Activated CD4-positive, alpha-beta memory T cell treated with anti-CD3 and anti-CD28 coated beads for 36 hours (primary cell): ENCODE data around the gene ERCC3. TPM values are rescaled to one million over a fixed set of nuclear protein-coding genes. Genes with fewer than 3 reads are reported as not detected.
A peak's percentile ranks its signal among the peaks of the same experiment; 100 is the strongest.
"Not testable (repeated sequence)": the region's sequence is repeated elsewhere in the genome, so short reads cannot be mapped to it uniquely, and the experiment has no call there.

Experiments
- CTCF ChIA-PET: fragments of 350-600 bp; sonication (Branson Sonifier 250); formaldehyde crosslinking; loops from one replicate; lab custom pipeline; 2021; ENCODE audit warnings: antibody characterized with exemption, inconsistent platforms; lab: Charles Lee
- POLR2A ChIA-PET: fragments of 350-600 bp; sonication (Branson Sonifier 250); formaldehyde crosslinking; loops from one replicate; lab custom pipeline; 2021; ENCODE audit warnings: antibody characterized with exemption; lab: Charles Lee
- DNase-seq: peaks from one replicate; pipeline ENCODE4 v3.0.0-alpha.2; 2020
- H3K27ac Mint-ChIP-seq: one replicate; pipeline ENCODE4 v1.8.0; 2021; ENCODE audit warnings: mixed read lengths
- H3K27me3 Mint-ChIP-seq: one replicate; pipeline ENCODE4 v1.8.0; 2021; ENCODE audit warnings: mixed read lengths
- H3K36me3 Mint-ChIP-seq: one replicate; pipeline ENCODE4 v1.8.0; 2021; ENCODE audit warnings: mixed read lengths
- H3K4me1 Mint-ChIP-seq: one replicate; pipeline ENCODE4 v1.8.0; 2021; ENCODE audit warnings: low read depth, mixed read lengths
- H3K4me3 Mint-ChIP-seq: one replicate; pipeline ENCODE4 v1.8.0; 2021; ENCODE audit warnings: mild to moderate bottlenecking, mixed read lengths
- H3K9me3 Mint-ChIP-seq: one replicate; pipeline ENCODE4 v1.8.0; 2021; ENCODE audit warnings: mixed read lengths
- intact Hi-C: fragments of 100-400 bp; cut with micrococcal nuclease; formaldehyde crosslinking; loops from one replicate; pipeline ENCODE4 v1.15.1; 2023
- total RNA-seq, 2 experiments: library from RNA; stranded (reverse); gene quantifications; one replicate each; pipeline ENCODE4 v1.2.3, GENCODE V29; 2021

ERCC3 gene
- total RNA-seq, 2 experiments from 2014 or later = 46.1 to 47.3 TPM

- H3K4me1 Mint-ChIP-seq, POLR2A ChIA-PET, H3K27ac Mint-ChIP-seq, H3K27me3 Mint-ChIP-seq, H3K4me3 Mint-ChIP-seq, CTCF ChIA-PET, DNase-seq, intact Hi-C loops: not testable (repeated sequence)
- H3K36me3 Mint-ChIP-seq = peaks cover 11% of the 10 kb centered on the region
- H3K9me3 Mint-ChIP-seq = peaks cover 26% of the 10 kb centered on the region
Measured at GRCh38 chr2:127241184-127241583, 52.8 kb downstream of the ERCC3 start.

GRCh38 chr2:127239395-127239794 lies 54.5 kb downstream of the ERCC3 start:
- Mint-ChIP-seq H3K27me3 (no peaks in the 10 kb centered on the region), H3K4me3 (no peak overlapping the region), H3K27ac (no peak overlapping the region), H3K9me3 (peaks cover 26% of the 10 kb centered on the region), H3K36me3 (peaks cover 11% of the 10 kb centered on the region), H3K4me1 (no peaks in the 10 kb centered on the region)
- intact Hi-C loops = no loop called here
- POLR2A ChIA-PET = no interaction called here
- CTCF ChIA-PET = no interaction called here
- DNase-seq = no peak

- Mint-ChIP-seq H3K9me3 (peaks cover 26% of the 10 kb centered on the region), H3K36me3 (peaks cover 11% of the 10 kb centered on the region)
- H3K4me1 Mint-ChIP-seq, H3K4me3 Mint-ChIP-seq, DNase-seq, intact Hi-C loops, POLR2A ChIA-PET, H3K27ac Mint-ChIP-seq, H3K27me3 Mint-ChIP-seq: not testable (repeated sequence)
- CTCF ChIA-PET = interaction anchor here (1.8 kb wide), 1 partner anchor 170 kb away, joined by 4 read pairs; no protein-coding TSS in a partner anchor
Measured at GRCh38 chr2:127237768-127238167, 56.2 kb downstream of the ERCC3 start.

- Mint-ChIP-seq H3K27me3 (no peaks in the 10 kb centered on the region), H3K36me3 (peaks cover 4% of the 10 kb centered on the region), H3K4me1 (no peaks in the 10 kb centered on the region), H3K4me3 (no peak overlapping the region), H3K9me3 (peaks cover 8% of the 10 kb centered on the region), H3K27ac (no peak overlapping the region)
- no peak for DNase-seq
- POLR2A ChIA-PET = no interaction called here
- CTCF ChIA-PET = interaction anchor here (1.1 to 1.4 kb wide), 2 partner anchors 51 to 244 kb away, joined by 3 to 4 read pairs; no protein-coding TSS in a partner anchor
- intact Hi-C loops = no loop called here
Measured at GRCh38 chr2:127235082-127235702, 58.8 kb downstream of the ERCC3 start.

GRCh38 chr2:127233710-127234109 lies 60.2 kb downstream of the ERCC3 start:
- H3K36me3 Mint-ChIP-seq = peaks cover 6% of the 10 kb centered on the region
- peaks cover 6% of the 10 kb centered on the region for H3K27me3 Mint-ChIP-seq
- ChIA-PET POLR2A (no interaction called here), CTCF (no interaction called here)
- no peak overlapping the region for H3K4me3 Mint-ChIP-seq
- no peak for DNase-seq
- no peak overlapping the region for H3K27ac Mint-ChIP-seq
- H3K4me1 Mint-ChIP-seq = no peaks in the 10 kb centered on the region
- peaks cover 8% of the 10 kb centered on the region for H3K9me3 Mint-ChIP-seq
- intact Hi-C loops = no loop called here

GRCh38 chr2:127231130-127231865 lies 62.6 kb downstream of the ERCC3 start:
- Mint-ChIP-seq H3K27ac (no peak overlapping the region), H3K4me3 (no peak overlapping the region), H3K27me3 (peaks cover 15% of the 10 kb centered on the region), H3K4me1 (peaks cover 7% of the 10 kb centered on the region), H3K9me3 (peaks cover 6% of the 10 kb centered on the region), H3K36me3 (peaks cover 4% of the 10 kb centered on the region)
- intact Hi-C loops = no loop called here
- ChIA-PET POLR2A (no interaction called here), CTCF (no interaction called here)
- DNase-seq = no peak

GRCh38 chr2:127229555-127229954 lies 64.4 kb downstream of the ERCC3 start:
- intact Hi-C loops = no loop called here
- H3K4me1 Mint-ChIP-seq = peaks cover 18% of the 10 kb centered on the region

GRCh38 chr2:127228102-127228501 lies 65.8 kb downstream of the ERCC3 start:
- Mint-ChIP-seq H3K4me1 (peaks cover 18% of the 10 kb centered on the region), H3K4me3 (no peak overlapping the region), H3K27ac (no peak overlapping the region), H3K9me3 (peaks cover 6% of the 10 kb centered on the region), H3K36me3 (peaks cover 4% of the 10 kb centered on the region), H3K27me3 (peaks cover 36% of the 10 kb centered on the region)
- intact Hi-C loops = no loop called here
- POLR2A ChIA-PET = no interaction called here
- CTCF ChIA-PET = no interaction called here
- DNase-seq = no peak

More at GRCh38 chr2:127229555-127229954, 64.4 kb downstream of the ERCC3 start:
- no peak overlapping the region for H3K27ac Mint-ChIP-seq
- no peak overlapping the region for H3K4me3 Mint-ChIP-seq
- H3K27me3 Mint-ChIP-seq = peaks cover 27% of the 10 kb centered on the region
- peaks cover 4% of the 10 kb centered on the region for H3K36me3 Mint-ChIP-seq
- POLR2A ChIA-PET = no interaction called here
- CTCF ChIA-PET = no interaction called here
- no peak for DNase-seq
- peaks cover 6% of the 10 kb centered on the region for H3K9me3 Mint-ChIP-seq

GRCh38 chr2:127227264-127227660 lies 66.7 kb downstream of the ERCC3 start:
- H3K9me3 Mint-ChIP-seq, H3K36me3 Mint-ChIP-seq, H3K4me3 Mint-ChIP-seq, H3K27ac Mint-ChIP-seq, CTCF ChIA-PET, DNase-seq: not testable (repeated sequence)
- intact Hi-C loops = loop anchor here (2.0 kb wide), 3 partner anchors 146 to 184 kb away; no protein-coding TSS in a partner anchor
- H3K27me3 Mint-ChIP-seq = peaks cover 40% of the 10 kb centered on the region
- peaks cover 18% of the 10 kb centered on the region for H3K4me1 Mint-ChIP-seq
- POLR2A ChIA-PET = interaction anchor here (0.6 kb wide), 1 partner anchor 16 kb away, joined by 3 read pairs; no protein-coding TSS in a partner anchor

- Mint-ChIP-seq H3K4me3 (peak overlapping the region; percentile 53), H3K36me3 (peaks cover 4% of the 10 kb centered on the region), H3K9me3 (peaks cover 6% of the 10 kb centered on the region), H3K4me1 (peaks cover 18% of the 10 kb centered on the region), H3K27me3 (peaks cover 40% of the 10 kb centered on the region), H3K27ac (peak overlapping the region; percentile 73)
- ChIA-PET POLR2A (interaction anchor here (0.6 kb wide), 1 partner anchor 15 kb away, joined by 3 read pairs; no protein-coding TSS in a partner anchor), CTCF (no interaction called here)
- DNase-seq = peak; percentile 87
- intact Hi-C loops = loop anchor here (1.0 to 2.0 kb wide), 4 partner anchors 146 to 230 kb away; no protein-coding TSS in a partner anchor
Measured at GRCh38 chr2:127226520-127227263, 67.3 kb downstream of the ERCC3 start.

- H3K4me1 Mint-ChIP-seq = peaks cover 18% of the 10 kb centered on the region
- H3K9me3 Mint-ChIP-seq = peaks cover 6% of the 10 kb centered on the region
- no peak overlapping the region for H3K27ac Mint-ChIP-seq
- H3K4me3 Mint-ChIP-seq = peak overlapping the region; percentile 53
- ChIA-PET POLR2A (no interaction called here), CTCF (no interaction called here)
- peaks cover 4% of the 10 kb centered on the region for H3K36me3 Mint-ChIP-seq
- DNase-seq = no peak
- intact Hi-C loops = loop anchor here (1.0 to 2.0 kb wide), 4 partner anchors 145 to 230 kb away; no protein-coding TSS in a partner anchor
- H3K27me3 Mint-ChIP-seq = peaks cover 40% of the 10 kb centered on the region
Measured at GRCh38 chr2:127226132-127226519, 67.8 kb downstream of the ERCC3 start.
